ENCODE data around the gene ESPL1. TPM values are rescaled to one million over a fixed set of nuclear protein-coding genes. Genes with fewer than 3 reads are reported as not detected.

Gene ESPL1
- total and polyA plus RNA-seq, 2 of the 13 experiments (the other 11 are each of a cell fraction or from before 2014, with no cell fraction given): 5.8 to 11.5 TPM

DNA sequence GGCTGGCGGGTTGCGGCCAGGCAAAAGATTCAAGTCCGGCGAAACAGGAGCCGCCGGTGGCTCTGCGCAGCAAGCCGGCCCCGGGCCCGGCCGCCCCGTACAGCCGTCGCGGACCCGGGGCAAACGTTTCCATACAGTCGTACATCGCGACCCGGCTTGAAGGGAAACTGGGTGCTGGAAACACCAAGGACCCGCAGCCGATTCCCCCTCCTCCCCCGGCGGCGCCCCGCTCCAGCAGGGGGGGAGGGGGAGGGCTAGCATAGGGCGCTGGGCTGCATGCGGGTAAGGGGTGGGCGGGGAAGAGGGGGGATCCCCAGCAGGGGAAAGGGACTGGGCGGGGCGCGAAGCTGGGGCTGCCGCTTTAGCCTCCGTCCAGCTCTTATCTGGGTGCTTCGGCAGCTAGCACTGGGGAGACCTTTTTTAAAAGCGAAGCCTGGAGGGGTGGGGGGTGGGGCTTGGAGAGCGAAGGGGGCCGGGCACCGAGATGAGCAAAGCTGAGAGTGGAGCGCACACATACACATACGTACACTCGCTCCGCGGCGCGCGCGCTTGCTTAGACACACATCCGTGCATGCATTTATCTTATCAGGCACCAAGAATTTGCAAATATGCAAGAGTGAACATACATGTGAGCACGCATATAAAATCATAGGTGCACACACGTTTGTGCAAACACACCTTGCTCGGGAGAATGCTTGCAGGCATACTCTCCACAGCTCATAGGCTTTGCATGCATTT is 48.0 kb upstream of the ESPL1 start (continued):
- TF ChIP-seq, protein P1, sequence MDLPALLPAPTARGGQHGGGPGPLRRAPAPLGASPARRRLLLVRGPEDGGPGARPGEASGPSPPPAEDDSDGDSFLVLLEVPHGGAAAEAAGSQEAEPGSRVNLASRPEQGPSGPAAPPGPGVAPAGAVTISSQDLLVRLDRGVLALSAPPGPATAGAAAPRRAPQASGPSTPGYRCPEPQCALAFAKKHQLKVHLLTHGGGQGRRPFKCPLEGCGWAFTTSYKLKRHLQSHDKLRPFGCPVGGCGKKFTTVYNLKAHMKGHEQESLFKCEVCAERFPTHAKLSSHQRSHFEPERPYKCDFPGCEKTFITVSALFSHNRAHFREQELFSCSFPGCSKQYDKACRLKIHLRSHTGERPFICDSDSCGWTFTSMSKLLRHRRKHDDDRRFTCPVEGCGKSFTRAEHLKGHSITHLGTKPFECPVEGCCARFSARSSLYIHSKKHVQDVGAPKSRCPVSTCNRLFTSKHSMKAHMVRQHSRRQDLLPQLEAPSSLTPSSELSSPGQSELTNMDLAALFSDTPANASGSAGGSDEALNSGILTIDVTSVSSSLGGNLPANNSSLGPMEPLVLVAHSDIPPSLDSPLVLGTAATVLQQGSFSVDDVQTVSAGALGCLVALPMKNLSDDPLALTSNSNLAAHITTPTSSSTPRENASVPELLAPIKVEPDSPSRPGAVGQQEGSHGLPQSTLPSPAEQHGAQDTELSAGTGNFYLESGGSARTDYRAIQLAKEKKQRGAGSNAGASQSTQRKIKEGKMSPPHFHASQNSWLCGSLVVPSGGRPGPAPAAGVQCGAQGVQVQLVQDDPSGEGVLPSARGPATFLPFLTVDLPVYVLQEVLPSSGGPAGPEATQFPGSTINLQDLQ (CRISPR knock-in tag; IDR thresholded peaks at IDR 0.05): no peak
- TF ChIP-seq, protein P2, sequence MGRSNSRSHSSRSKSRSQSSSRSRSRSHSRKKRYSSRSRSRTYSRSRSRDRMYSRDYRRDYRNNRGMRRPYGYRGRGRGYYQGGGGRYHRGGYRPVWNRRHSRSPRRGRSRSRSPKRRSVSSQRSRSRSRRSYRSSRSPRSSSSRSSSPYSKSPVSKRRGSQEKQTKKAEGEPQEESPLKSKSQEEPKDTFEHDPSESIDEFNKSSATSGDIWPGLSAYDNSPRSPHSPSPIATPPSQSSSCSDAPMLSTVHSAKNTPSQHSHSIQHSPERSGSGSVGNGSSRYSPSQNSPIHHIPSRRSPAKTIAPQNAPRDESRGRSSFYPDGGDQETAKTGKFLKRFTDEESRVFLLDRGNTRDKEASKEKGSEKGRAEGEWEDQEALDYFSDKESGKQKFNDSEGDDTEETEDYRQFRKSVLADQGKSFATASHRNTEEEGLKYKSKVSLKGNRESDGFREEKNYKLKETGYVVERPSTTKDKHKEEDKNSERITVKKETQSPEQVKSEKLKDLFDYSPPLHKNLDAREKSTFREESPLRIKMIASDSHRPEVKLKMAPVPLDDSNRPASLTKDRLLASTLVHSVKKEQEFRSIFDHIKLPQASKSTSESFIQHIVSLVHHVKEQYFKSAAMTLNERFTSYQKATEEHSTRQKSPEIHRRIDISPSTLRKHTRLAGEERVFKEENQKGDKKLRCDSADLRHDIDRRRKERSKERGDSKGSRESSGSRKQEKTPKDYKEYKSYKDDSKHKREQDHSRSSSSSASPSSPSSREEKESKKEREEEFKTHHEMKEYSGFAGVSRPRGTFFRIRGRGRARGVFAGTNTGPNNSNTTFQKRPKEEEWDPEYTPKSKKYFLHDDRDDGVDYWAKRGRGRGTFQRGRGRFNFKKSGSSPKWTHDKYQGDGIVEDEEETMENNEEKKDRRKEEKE (IDR thresholded peaks at IDR 0.05): no peak
- no peak for TF ChIP-seq JUND (CRISPR knock-in tag; IDR thresholded peaks at IDR 0.05)
- TF ChIP-seq, protein P3, sequence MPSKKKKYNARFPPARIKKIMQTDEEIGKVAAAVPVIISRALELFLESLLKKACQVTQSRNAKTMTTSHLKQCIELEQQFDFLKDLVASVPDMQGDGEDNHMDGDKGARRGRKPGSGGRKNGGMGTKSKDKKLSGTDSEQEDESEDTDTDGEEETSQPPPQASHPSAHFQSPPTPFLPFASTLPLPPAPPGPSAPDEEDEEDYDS (CRISPR knock-in tag; IDR thresholded peaks at IDR 0.05): no peak
- TF ChIP-seq, protein P4, sequence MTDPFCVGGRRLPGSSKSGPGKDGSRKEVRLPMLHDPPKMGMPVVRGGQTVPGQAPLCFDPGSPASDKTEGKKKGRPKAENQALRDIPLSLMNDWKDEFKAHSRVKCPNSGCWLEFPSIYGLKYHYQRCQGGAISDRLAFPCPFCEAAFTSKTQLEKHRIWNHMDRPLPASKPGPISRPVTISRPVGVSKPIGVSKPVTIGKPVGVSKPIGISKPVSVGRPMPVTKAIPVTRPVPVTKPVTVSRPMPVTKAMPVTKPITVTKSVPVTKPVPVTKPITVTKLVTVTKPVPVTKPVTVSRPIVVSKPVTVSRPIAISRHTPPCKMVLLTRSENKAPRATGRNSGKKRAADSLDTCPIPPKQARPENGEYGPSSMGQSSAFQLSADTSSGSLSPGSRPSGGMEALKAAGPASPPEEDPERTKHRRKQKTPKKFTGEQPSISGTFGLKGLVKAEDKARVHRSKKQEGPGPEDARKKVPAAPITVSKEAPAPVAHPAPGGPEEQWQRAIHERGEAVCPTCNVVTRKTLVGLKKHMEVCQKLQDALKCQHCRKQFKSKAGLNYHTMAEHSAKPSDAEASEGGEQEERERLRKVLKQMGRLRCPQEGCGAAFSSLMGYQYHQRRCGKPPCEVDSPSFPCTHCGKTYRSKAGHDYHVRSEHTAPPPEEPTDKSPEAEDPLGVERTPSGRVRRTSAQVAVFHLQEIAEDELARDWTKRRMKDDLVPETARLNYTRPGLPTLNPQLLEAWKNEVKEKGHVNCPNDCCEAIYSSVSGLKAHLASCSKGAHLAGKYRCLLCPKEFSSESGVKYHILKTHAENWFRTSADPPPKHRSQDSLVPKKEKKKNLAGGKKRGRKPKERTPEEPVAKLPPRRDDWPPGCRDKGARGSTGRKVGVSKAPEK (CRISPR knock-in tag; IDR thresholded peaks at IDR 0.05; ENCODE audit: borderline replicate concordance): 0 out of 2 replicates have a peak, but pooled peaks have one; percentile 69
- TF ChIP-seq ERF (CRISPR knock-in tag; IDR thresholded peaks at IDR 0.05): no peak
- no peak for TF ChIP-seq ZNF510 (CRISPR knock-in tag; IDR thresholded peaks at IDR 0.05; ENCODE audit: low read depth)
- TF ChIP-seq ZBTB20 (CRISPR knock-in tag; IDR thresholded peaks at IDR 0.05; ENCODE audit: borderline replicate concordance, low read depth): no peak
- TF ChIP-seq AGO2 (optimal IDR thresholded peaks at IDR 0.05; ENCODE audit: low read depth, low read length): no peak
- TF ChIP-seq ZNF331 (CRISPR knock-in tag; IDR thresholded peaks at IDR 0.05): no peak
- TF ChIP-seq KDM4B (CRISPR knock-in tag; IDR thresholded peaks at IDR 0.05): no peak
- TF ChIP-seq FOXC1 (CRISPR knock-in tag; IDR thresholded peaks at IDR 0.05; ENCODE audit: borderline replicate concordance): no peak
- TF ChIP-seq ZNF143 (CRISPR knock-in tag; IDR thresholded peaks at IDR 0.05): no peak
- no peak for TF ChIP-seq ZNF296 (CRISPR knock-in tag; conservative IDR thresholded peaks at IDR 0.05)
- TF ChIP-seq KLF15 (CRISPR knock-in tag; IDR thresholded peaks at IDR 0.05; ENCODE audit: borderline replicate concordance): no peak

Measured in HepG2 (cell line).